PFSK-1 (cell line): ENCODE results near the gene CD34.

Experiments used
- FOXP2 ChIP-seq: optimal IDR thresholded peaks from 2 replicates; pipeline ENCODE3; 2011; ENCODE audit warnings: borderline replicate concordance, control low read depth, inconsistent platforms; ENCODE audit not compliant: insufficient read depth; ENCODE audit errors: extremely low read length, extremely low read depth

The CD34 gene

DNA sequence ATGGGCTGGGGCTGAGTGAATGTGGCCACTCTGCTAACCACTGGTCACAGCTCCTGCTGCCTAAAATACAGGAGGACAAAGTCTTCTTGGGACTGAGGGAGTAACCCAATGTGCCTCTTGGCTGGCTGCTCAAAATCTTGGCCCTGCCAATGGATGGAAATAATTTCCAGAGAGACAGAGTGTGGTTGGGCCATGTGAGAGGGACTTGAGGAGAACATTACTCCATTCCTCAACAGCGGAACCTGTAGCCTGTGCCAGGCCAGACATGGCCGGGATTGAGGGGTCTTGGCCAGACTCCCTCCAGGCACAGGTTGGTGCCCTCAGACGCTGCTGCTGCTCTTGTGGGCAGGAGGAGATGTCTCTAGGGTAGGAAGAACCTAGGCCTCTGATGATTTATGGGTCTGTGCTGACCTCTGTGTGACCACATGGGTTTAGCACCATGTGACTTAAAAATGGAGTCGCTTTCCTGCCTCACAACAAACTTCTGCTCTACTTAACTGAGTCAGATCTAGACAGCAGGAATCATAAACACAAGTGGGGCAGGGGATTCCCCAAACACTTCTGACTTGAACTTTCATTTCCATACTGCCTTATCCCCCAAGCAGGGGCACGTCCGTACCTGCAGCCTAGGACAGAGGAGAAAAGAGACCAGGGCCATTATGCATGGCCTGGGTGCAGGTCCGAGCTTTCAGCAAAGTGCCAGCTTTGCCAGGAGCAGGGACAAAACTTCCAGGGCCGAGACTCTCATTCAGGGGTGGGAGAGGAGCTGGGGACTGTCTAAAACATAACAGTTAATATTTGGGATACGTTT lies 79.2 kb downstream of the CD34 start:
- TF ChIP-seq FOXP2, result no peak
